GM19328 (cell line): ENCODE results near the gene UST.
"Not testable (repeated sequence)": the region's sequence is repeated elsewhere in the genome, so short reads cannot be mapped to it uniquely, and the experiment has no call there.

Source experiments
- ATAC-seq: cut with Tn5 transposase; IDR thresholded peaks from one replicate; pipeline ENCODE4 v1.9.1; 2021; ENCODE audit warnings: mild to moderate bottlenecking, moderate library complexity; ENCODE audit not compliant: unreplicated experiment

The UST gene

DNA sequence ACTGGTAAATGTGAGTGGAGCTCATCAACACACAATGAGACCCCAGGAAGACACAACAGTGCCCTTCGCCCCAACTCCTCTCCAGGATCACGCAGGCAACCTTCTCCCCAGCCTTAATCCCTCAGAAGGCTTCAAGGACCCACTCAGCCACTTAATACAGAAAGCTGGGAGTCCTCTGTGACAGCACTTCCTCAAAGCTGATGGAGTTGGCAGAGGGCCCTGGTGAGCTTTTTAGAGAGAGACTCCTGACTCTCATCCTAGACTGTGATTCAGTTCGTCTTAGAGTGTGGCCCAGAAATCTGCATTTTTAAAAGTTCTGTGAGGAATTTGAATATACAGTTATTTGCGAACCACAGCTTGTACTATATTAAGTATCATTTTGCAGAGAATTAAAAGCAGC, 187.7 kb downstream of the UST start:
- no peak for ATAC-seq

DNA sequence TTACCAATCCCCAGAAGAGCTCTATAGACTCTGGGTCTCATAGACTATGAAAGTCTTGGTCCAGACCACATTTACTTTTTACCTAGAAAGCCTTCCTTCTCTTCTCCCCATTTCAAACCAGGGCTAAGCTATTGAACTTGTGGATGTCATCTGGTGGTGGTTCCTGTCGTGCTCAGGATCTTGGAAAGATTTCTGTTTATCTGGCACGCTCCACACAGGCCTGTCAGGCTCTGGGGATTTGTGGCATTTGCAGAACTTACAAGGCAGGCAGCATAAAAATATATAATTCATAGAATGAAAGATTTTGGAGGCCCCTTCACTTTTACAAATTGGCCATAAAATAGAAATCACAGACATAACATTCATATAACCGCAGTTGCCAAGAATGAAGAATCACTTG, 188.1 kb downstream of the UST start:
- no peak for ATAC-seq

DNA sequence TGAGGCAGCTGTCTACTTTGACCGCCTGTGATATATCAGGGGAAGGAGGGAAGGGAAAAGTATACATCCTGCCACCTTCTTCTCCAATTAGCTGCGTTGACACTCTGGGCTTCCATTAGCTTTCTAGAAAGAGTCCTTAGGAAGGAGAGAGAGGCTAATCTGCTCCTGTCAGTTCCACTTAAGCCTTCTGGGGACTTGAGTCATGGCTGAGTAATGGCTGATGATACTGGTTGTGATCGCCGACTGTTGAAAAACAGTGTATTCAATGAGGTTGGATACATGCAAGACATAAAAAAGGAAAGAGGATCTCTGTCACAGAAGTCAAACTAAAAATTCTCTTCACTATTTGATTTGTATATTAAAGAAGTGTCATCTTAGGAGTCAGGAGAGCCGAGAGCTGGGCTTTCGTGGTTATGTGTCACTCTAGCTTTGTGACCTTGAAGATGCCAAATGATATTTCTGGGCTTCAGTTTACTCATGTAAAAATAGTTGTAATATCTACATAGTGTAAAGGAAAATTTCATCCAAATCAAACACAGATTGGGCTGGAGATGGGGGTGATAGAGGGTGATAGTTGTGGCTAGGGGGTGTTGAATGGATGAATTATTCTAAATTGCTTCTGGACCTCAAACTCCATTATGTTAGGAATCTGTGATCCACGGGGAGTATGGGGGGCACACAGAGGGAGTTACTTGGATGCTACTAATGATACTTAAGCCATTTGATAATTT, 189.0 kb downstream of the UST start:
- no peak for ATAC-seq

DNA sequence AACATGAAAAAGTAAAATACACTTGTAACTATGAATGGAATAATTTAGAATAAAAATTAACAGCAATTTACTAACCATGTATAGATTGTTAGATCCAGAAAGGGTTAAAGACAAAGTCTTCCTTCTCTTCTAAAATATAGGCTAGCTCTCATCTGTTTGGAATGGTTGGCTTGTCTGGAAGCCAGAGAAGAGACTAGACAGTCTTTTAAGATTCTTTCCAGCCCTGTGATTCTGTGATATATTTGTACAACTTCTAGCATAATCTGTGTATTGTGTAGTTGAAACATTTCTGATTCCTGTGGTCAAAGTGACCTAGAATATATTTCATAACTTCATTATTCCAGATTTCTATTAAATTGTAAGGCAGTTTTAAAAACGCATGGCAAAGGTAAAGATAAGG, 196.6 kb downstream of the UST start:
- no peak for ATAC-seq

DNA sequence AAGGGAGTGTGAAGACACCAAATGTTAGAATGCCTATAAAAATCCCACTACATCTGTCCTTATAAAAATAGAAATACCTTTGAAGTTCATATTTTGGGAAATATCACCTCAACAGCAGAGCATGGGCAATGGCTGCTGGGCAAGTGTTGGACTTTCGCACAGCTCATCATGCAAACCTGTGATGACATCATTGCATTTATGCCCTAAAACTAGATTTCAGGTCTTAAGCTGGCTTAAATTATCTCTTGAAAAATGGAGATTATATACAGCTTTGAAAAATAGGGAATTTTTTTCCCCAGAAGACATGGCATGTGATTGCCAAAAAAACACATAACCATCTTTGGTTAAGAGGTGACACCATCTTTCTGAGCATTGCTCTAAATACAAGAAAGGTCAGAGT, 197.8 kb downstream of the UST start:
- ATAC-seq = no peak

DNA sequence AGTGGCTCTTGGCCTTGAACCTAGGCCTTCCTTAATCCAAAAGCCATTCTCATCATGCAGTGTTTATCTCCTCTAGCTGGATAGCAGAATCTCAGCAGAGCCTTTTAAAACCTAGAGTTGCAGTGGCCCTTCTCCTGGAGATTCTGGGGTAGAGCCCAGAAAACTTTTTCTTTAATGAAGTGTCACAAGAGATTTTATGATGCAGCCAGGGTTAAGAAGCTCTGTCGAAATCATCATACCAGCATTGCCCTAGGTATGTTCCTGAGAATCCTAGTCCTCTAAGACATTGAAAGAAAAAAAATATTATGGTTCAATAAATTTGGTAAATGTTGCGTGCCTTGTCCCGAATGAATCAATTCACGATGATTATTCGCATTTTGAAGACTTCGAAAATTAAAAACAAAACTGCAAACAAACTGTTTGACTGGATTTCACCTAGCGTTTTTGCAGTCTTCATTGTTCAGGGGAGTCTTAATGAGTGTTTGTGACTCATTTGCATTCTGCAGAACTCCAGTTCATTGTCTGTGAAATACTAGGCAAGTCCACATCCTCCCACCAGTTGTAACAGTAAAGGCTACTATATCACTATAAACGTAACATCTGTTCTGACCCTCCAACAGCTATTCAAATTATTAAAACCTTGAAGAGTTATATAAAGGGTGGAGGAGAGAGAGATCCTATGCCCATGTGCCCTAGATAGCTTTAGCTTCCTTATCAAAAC, 198.6 kb downstream of the UST start:
- ATAC-seq = no peak

DNA sequence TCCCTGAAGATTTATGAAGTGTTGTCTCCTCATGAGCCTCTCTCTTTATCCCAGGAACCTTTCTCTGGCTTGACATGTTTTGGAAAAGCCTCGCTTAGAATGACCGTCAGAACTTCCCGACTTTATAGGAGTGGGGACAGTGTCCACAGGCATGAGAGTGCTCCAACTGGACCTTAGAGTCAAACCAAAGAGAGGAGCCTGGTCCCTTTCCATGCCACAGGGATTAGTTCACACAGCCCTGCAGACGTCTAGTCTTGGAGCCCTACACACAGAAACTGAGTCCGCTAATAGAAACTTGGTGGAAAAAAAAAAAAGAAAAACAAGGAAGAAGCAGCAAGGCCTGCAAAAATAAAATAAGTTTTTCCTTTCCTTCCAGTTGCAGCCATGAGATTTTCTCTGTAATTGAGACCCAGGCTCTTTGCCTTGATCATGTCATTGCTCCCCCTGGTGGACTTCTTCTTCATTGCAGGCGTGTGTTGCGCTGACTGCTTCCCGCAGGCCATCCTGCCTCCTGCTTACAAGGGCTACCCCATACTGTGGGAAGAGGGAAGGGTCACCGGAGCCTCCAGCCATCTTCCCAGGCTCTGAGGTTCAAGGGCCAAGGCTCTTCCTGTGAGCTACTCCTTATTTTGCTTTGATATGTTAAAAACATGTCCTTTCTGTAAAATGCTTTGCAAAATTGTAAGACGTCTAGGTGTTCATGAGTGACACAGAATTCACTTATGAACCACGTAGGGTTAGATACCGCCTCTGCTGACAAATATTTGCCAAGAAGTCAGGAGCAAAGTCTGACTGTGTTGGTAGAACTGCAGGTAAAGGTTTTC, 201.0 kb downstream of the UST start:
- ATAC-seq = no peak

DNA sequence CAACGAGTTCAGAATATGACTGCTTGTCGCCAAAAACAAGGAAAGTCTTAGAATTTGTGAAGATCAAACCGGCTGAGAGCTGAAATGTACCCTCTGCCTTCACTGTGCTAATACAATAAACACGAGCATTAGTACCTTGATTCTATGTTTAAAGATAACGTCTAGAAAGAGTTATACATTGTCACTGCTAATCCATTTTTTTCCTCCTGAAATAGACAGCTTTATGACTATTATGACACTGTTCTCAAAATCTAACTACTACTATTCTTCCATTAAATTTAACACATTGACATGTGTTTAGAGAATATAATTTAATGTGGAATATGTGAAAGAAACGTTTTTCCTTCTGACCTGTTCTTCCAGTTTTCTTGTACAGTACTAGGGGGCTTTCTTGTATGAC, 204.8 kb downstream of the UST start:
- no peak for ATAC-seq

DNA sequence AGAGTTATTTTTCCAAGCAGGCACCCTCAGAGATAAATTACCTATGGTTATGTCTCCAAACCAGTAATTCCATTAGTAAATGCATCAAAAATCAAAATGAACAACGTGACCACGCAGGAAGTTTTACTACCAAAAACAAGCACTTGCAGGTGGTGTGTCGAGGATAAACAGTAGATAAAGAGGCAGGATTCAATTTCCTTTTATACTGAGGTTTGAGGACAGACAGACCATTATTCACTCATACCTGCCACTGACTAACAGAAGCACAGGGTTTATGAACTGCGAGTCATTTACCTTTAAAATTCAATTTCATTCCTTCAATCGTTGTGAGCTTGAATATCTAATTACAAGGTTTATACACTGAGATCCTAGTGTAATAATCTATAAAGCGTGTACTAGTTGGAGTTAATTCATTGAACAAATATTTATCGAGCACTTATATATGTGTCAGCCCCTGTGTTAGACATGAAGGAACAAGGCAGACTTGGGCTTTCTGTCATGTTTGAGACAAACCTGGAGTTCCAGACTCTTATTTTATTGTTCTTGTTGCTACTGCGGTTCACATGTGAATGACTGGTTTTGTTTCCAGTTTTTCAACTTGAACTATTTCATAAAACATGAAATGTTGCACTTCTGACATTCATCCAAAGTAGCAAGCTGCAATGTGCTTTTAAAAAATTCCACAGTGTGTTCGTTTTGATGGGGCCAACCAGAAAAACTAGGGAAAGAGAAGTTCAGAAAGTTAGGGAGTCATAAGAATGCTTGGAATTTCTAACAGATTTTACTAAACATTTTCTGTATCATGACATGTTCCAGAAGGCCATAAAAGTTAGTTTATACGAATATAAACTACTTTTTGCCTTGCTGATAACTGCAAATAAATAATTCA, 205.6 kb downstream of the UST start:
- no peak for ATAC-seq

DNA sequence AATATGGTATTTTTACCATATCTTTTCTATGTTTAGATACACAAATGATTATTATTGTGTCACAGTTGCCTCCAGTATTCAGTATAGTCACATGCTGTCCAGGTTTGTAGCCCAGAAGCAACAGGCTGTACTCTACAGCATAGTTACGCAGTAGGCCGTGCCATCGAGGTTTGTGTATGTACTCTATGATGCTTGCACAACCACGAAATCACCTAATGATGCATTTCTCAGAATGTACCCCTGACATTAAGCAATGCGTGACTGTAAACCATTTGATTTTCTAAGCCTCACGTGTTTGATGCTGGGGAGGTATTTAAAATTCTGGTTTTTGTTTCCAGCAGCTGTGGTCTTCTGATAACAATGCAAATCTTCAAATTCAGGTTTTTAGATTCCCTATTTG, 207.6 kb downstream of the UST start:
- no peak for ATAC-seq

DNA sequence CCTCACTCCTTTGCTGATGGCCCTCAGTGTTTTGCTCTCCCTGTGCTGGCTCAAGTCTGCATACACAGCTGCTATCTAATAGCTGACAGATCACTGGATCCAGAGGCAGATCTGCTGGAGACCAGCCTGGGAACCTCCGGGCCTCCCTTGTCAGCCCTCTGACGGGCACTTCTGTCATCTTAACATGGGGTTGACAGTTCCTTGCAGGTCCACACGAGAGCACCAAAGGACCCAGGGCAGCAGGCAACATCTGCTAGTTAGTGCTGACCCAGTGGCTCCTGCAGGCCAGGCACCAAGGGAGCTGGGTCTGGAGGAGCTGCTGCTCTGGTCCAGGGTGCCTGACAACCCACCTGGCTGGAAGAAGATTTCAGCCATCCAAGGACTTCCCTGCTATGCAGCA, 208.1 kb downstream of the UST start:
- ATAC-seq = no peak

DNA sequence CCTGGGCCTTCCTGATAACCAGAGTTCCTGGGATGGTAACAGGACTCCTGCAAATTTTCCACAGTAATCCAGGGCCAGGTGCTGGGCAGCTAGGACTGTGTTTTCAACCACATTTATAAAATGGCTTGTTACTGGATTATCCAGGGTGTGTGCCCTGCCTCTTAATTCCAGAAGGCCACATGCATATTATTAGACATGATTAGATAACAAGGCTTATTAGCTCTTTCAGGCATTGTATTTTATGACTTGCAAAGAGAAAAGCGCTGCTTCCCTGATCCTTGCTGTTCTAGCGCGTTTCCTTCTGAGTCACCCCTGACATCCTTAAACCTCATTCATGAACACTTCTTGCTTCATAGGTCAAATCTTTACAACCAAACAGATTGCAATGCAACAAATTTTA, 208.6 kb downstream of the UST start:
- ATAC-seq = no peak

DNA sequence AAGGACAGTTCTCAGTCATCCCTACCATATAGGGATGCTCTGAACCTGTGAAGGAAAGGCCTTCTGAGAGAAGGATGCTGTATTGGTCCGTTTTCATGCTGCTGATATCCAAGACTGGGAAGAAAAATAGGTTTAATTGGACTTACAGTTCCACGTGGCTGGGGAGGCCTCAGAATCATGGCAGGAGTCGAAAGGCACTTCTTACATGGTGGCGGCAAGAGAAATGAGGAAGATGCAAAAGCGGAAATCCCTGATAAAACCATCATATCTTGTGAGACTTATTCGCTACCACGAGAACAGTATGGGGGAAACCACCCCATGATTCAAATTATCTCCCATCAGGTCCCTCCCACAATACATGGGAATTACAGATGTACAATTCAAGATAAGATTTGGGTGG, 209.3 kb downstream of the UST start:
- not testable (repeated sequence) for ATAC-seq

DNA sequence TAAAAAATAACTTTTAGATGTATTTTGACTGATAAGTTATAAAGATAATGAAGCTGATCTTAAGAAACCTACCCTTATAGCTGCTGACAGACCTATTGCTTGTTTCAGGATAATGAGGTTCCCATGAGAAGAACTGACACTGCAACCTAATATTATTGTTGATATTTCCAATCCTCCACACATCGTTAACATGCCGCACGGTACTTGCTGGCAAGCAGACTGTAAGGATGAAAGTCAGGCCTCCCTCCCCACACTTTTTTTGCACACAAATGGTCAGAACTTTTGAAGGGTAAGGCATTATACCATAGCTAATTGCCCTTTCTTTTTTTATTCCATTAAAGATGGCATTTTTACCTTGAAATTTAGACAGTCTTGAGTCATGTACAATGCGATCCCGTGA, 210.9 kb downstream of the UST start:
- ATAC-seq = no peak

DNA sequence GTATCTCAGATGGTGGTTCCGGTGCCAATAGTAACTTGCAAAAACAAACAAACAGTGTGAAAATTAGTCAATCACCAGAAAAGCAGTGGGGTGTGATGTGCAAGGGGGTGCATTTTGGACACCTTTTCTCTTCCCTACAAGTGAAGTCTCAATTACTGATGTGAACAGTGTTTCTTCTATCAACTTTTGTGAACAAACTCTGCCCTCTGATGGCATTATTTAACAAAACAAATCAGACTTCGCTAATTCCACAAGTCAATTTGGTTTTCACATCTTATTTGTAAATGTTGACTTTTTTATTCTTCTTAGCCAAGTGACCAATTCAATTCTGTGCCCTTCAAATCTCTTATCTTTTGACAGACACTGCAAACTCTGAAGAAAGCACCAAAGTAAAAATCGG, 212.2 kb downstream of the UST start:
- ATAC-seq = no peak

DNA sequence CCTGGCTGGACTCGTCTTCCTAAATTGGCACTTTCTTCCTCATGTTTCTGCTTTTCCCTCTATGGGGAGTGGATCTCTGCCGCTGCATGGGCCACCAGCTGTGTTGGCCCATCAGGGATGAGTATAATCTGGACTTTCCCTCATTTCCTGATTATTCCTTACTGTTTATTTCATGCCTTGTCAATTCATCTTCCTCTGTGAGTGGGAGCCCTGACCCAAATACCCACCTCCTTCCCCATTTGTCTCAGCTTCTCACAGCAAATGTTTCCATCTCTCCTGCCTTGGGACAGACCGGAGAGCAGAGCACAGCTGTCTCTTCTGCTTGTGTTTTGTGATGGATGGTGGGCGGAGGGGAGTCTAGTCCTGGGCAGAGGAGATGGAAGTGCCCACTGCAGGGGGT, 212.7 kb downstream of the UST start:
- no peak for ATAC-seq

DNA sequence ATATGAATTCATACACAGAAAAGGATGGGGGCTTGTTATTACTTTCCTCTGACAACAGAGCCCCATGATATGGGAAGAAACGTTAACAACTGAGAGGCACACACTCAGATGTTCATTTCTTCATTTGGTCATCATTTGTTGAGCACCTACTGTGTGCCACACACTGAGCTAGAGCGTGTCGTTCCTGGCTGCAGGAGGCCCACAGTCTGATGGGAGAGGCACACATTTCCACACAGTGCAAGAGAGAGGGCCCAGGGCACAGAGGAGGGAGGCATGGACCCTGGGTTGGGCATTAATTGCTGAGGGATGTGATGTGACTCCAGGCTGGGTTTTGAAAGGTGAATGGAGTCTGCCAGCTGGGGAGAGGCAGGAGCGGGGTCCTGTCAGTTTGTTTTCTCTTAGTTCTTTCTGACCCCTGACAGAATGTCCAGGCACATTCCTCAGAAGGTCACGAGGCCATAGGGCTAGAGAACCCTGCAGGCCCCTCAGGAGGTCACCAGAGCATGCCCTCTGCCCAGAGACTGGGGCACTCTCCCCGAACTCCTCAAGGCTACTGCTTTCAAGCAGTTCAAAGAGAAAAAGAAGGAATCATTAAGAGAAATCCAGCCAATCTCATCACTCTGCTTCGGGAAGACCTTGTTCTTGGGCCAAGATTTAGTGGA, 216.2 kb downstream of the UST start:
- ATAC-seq = no peak

DNA sequence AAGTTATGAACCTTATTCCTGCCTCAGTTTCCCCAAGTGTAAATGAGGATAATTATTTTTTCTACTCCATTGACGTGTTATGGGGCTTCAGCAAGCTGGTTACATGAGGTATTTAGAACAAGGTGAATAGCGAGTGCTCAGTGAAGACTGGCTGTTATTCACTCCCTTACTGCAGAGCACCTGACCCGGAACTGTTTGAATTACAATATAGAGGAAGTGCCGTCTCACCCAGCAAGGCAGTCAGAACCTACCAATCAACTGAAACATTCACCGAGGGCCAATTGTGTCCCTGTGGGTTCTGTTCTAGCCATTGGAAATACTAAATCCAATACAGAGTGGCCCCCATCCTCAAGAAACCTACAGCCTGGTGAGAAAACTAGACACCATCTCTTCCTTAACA, 216.9 kb downstream of the UST start:
- no peak for ATAC-seq

DNA sequence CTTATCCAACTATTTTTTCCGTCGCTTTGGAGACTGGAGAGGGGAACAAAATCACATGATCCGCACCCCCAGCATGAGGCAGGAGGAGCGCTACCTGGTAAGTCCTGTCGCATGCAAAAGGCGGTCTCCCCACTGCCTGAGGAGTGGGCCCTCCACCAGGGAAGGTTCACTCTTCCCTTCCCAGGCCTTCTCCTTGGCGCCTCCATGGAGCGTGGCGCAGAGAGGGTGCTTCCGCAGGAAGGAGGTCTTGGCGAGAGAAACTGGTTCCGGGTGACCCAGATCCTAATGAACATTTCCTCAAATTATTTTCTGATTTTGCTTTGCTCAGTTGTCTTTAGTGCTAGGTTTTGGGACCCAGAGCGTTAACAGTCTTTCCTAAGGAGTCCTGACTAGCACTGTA, 217.6 kb downstream of the UST start:
- ATAC-seq = no peak

DNA sequence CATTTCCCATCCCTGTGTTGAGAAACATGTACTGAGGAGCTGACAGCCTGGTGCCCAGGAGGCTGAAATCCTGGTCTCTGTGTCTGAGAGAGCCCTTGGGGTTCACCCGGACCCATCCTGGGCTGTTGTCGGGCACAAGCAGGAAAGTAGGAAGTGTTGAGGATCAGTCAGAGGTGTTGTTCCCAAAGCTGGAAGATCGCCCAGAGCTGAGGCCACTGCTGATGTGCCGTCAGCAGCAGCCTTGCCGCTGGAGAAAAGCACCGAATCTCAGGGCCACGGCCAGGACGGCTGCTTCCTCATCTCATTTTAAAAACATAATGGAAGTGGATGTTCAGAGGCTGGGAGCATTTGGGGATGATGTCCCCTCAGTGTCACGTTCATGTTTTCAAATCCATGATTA, 218.5 kb downstream of the UST start:
- no peak for ATAC-seq
